PFSK-1 (cell line): ENCODE data around the gene SIGLEC14.

Source experiments
- SIN3A ChIP-seq: IDR thresholded peaks from 2 replicates; pipeline ENCODE4 v1.6.1; 2012; ENCODE audit warnings: mild to moderate bottlenecking, low read length, moderate library complexity, borderline replicate concordance; ENCODE audit not compliant: insufficient read depth
- TAF1 ChIP-seq: IDR thresholded peaks from 2 replicates; pipeline ENCODE4 v1.6.1; 2012; ENCODE audit warnings: low read length, control low read depth, borderline replicate concordance; ENCODE audit not compliant: insufficient read depth

- no peak for TF ChIP-seq TAF1
- TF ChIP-seq SIN3A, result no peak
Measured at GRCh38 chr19:51693260-51693659, 46.6 kb upstream of the SIGLEC14 start, which contains the start of gene SPACA6.
